Activated naive CD8-positive, alpha-beta T cell treated with anti-CD3 and anti-CD28 coated beads for 36 hours (primary cell): ENCODE measurements around the gene NDFIP1. TPM values are rescaled to one million over a fixed set of nuclear protein-coding genes. Genes with fewer than 3 reads are reported as not detected.
"Not testable (repeated sequence)": the region's sequence is repeated elsewhere in the genome, so short reads cannot be mapped to it uniquely, and the experiment has no call there.

Experiments
- DNase-seq: peaks from one replicate; pipeline ENCODE4 v3.0.0; 2021
- H3K27ac Mint-ChIP-seq: one replicate; pipeline ENCODE4 v1.8.0; 2022; ENCODE audit warnings: mild to moderate bottlenecking, moderate library complexity, mixed read lengths
- H3K27me3 Mint-ChIP-seq: one replicate; pipeline ENCODE4 v1.8.0; 2022; ENCODE audit warnings: mild to moderate bottlenecking, mixed read lengths
- H3K36me3 Mint-ChIP-seq: one replicate; pipeline ENCODE4 v1.8.0; 2021; ENCODE audit warnings: mild to moderate bottlenecking, mixed read lengths
- H3K4me1 Mint-ChIP-seq: one replicate; pipeline ENCODE4 v1.8.0; 2021; ENCODE audit warnings: mixed read lengths
- H3K4me3 Mint-ChIP-seq: one replicate; pipeline ENCODE4 v1.8.0; 2022; ENCODE audit warnings: mild to moderate bottlenecking, moderate library complexity, mixed read lengths
- H3K9me3 Mint-ChIP-seq: one replicate; pipeline ENCODE4 v1.8.0; 2022; ENCODE audit warnings: mixed read lengths
- total RNA-seq, 2 experiments: library from RNA; stranded (reverse); gene quantifications; one replicate each; pipeline ENCODE4 v1.2.3, GENCODE V29; 2021

The NDFIP1 gene
- total RNA-seq, 2 experiments from 2014 or later = 97.3 to 100 TPM

DNA sequence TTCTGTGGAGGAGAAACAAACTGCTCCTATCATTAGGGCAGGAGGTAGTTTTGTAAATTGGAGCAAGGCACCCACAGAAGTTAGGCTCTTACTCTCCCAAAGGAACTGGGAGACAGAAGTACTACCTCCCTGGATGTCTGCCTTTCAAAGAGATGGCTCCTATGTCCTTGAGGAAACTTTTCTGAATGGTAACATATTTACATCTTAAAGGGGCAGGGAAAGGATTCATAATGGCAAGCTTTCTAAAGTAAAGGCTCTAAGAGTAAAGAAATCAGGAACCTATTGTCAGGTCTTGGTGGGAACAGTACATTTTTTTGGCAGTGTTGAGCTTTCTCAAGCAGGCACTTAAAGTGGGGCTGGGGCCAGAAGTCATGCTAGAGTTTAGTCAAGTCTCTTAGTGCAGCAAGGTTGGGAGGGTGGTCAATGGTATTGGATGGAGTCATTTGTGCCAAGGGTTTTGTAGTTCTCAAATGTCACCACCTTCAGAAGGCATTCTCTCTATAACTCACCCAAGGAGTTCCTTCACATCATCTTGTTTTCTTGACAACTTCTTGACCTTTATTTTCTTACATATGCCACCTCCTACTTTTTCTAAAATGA is 26.3 kb upstream of the NDFIP1 start:
- no peaks in the 10 kb centered on the region for H3K9me3 Mint-ChIP-seq
- H3K36me3 Mint-ChIP-seq = no peaks in the 10 kb centered on the region
- peak overlapping the region; percentile 25 for H3K27ac Mint-ChIP-seq
- no peak for DNase-seq
- no peaks in the 10 kb centered on the region for H3K27me3 Mint-ChIP-seq
- peaks cover 27% of the 10 kb centered on the region for H3K4me1 Mint-ChIP-seq
- no peak overlapping the region for H3K4me3 Mint-ChIP-seq

DNA sequence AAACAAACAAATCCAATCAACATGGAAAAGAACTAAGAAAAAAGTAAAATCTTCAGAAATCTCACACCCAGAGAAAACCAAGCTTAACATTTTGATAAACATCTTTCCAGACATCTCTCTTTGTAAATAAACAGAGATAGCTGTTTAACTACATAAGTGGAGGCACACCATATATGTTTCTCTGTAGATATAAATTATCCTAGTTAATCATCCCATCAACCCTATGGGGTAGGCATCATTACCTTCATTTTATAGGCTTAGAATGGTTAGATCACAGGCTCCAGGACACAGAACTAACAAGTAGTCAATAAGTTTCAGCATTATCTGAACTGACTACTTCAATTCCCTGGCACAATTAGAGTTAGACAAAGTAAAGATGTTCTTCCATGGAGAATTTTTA is 22.4 kb upstream of the NDFIP1 start:
- Mint-ChIP-seq H3K4me3 (no peak overlapping the region), H3K27me3 (no peaks in the 10 kb centered on the region), H3K4me1 (peaks cover 47% of the 10 kb centered on the region), H3K27ac (no peak overlapping the region), H3K36me3 (no peaks in the 10 kb centered on the region), H3K9me3 (no peaks in the 10 kb centered on the region)
- DNase-seq = no peak

GRCh38 chr5:142086679-142087078 is 21.9 kb upstream of the NDFIP1 start:
- no peak for DNase-seq
- no peak overlapping the region for H3K27ac Mint-ChIP-seq
- no peaks in the 10 kb centered on the region for H3K9me3 Mint-ChIP-seq
- peaks cover 50% of the 10 kb centered on the region for H3K4me1 Mint-ChIP-seq
- H3K27me3 Mint-ChIP-seq = no peaks in the 10 kb centered on the region
- no peaks in the 10 kb centered on the region for H3K36me3 Mint-ChIP-seq
- H3K4me3 Mint-ChIP-seq = no peak overlapping the region

DNA sequence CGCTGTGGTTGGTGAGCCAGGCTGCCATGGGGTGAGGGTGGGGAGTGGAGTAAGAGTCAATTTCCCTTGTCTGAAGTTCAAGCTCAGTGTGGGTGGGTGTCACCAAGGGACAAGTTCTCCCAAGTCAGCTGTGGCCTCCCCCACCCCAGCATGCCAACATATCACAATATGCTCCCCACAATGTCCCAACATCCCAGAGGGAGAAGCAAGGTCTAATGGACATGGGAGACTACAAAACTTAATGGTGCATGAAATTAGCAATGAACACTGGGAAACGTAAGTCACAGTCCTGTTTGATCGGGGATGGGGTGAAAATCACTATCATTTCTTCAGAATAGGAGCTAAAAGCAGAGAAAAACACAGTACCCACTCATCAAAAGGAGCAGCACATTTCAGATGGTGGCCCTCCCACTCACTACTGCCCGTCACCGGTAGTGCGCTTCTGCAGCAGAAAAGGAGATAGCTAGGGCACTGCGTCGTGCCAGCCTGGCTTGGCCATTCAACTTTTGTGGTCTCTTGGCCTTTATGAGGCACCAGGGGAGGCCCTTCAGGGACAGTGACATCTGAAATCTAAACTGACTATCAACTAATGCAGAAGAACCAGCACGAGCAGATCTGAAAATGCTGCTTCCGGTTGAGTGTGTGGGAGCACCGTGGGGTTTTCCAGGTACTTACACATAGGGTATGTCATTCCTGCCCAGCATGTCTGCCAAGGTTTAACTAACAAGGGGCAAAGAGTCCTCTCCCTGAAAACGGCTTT is 20.5 kb upstream of the NDFIP1 start:
- Mint-ChIP-seq H3K36me3 (no peaks in the 10 kb centered on the region), H3K27ac (peak overlapping the region; percentile 74), H3K4me1 (peaks cover 44% of the 10 kb centered on the region), H3K4me3 (no peak overlapping the region), H3K27me3 (no peaks in the 10 kb centered on the region), H3K9me3 (no peaks in the 10 kb centered on the region)
- DNase-seq = no peak

DNA sequence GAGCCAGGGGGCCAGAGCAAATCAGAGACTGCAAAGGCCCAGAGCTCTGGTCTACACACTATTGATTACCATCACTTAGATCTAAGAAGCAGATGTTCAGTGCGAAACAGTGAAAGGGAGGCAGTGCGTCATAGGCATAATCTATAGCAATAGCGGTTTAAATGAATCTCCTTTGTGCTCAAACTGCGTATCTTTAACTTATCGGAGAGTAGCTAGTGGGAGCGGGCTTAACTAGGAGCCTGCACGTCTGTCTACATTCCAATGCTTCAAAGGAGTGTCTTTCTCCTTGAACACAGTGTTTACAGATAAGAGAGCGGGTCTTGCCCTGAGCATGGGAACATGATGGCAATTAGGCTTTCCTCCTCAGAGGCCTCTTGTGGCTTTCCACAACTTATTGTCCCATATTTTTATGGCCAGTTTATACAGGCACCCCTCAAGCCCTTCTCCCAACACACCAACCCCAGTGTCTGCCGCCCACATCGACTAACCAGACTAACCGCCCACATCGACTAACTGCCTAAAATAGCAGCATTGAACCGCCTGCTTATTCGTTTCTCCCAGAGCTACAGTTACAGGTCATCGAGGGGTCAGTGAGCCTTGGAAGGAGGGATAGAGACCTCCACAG is 19.6 kb upstream of the NDFIP1 start:
- H3K4me1 Mint-ChIP-seq = peaks cover 44% of the 10 kb centered on the region
- not testable (repeated sequence) for DNase-seq, H3K9me3 Mint-ChIP-seq, H3K27me3 Mint-ChIP-seq, H3K4me3 Mint-ChIP-seq, H3K36me3 Mint-ChIP-seq
- H3K27ac Mint-ChIP-seq = peak overlapping the region; percentile 74

- Mint-ChIP-seq H3K4me3 (no peak overlapping the region), H3K27ac (no peak overlapping the region), H3K9me3 (no peaks in the 10 kb centered on the region), H3K36me3 (no peaks in the 10 kb centered on the region), H3K4me1 (peaks cover 60% of the 10 kb centered on the region), H3K27me3 (no peaks in the 10 kb centered on the region)
- DNase-seq = no peak
Measured at GRCh38 chr5:142091012-142091411, 17.6 kb upstream of the NDFIP1 start.

DNA sequence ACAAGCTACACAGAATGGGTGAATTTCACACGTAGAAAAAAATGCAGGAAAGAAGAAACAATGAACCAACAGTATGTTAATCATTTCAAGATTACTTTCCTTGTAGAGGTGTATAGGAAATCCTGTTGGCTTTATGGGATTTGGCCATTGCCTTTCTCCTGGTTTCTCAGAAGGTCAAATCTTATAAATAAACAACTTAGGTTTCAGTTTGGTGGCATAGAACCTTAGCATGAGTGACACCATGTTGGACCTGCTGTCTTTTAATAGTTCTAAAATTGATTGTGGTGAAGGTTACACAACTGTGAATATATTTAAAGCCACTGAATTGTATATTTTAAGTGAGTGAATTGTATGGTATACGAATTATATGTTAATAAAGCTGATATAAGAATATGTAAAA is 16.7 kb upstream of the NDFIP1 start:
- Mint-ChIP-seq H3K27ac (no peak overlapping the region), H3K36me3 (no peaks in the 10 kb centered on the region), H3K4me1 (peaks cover 64% of the 10 kb centered on the region), H3K4me3 (no peak overlapping the region), H3K27me3 (no peaks in the 10 kb centered on the region), H3K9me3 (no peaks in the 10 kb centered on the region)
- no peak for DNase-seq

- no peaks in the 10 kb centered on the region for H3K27me3 Mint-ChIP-seq
- H3K4me3 Mint-ChIP-seq = peak overlapping the region; percentile 27
- DNase-seq = peak; percentile 76
- peak overlapping the region; percentile 91 for H3K27ac Mint-ChIP-seq
- H3K36me3 Mint-ChIP-seq = peaks cover 2% of the 10 kb centered on the region
- H3K4me1 Mint-ChIP-seq = peaks cover 68% of the 10 kb centered on the region
- H3K9me3 Mint-ChIP-seq = no peaks in the 10 kb centered on the region
Measured at GRCh38 chr5:142095035-142095434, 13.5 kb upstream of the NDFIP1 start.

DNA sequence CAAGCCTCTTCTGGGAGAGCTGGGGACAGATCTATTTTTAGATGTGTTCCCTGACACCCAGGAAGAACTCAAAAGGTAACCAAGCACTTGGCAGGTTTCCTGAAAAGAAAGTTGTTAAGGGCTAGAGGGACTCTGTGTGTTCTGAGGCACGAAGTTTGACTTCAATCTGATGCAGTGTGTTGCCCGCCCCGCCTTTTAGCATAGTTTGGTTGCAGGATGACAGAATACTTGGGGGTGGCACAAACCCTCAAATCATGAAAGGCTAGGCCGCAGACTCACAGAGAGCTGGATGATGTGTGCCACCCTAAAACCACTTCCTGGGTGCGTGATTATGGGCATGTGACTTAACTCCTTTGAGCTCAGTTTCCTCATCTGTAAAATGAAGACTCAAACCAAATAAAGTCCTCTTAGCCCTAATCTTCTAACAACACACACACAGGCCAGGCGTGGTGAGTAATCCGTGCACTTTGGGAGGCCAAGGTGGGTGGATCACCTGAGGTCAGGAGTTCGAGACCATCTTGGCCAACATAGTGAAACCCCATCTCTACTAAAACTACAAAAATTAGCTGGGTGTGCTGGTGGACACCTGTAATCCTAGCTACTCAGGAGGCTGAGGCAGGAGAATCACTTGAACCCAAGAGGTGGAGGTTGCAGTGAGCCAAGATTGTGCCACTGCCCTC is 12.8 kb upstream of the NDFIP1 start:
- H3K27me3 Mint-ChIP-seq = no peaks in the 10 kb centered on the region
- peaks cover 70% of the 10 kb centered on the region for H3K4me1 Mint-ChIP-seq
- peak overlapping the region; percentile 27 for H3K4me3 Mint-ChIP-seq
- peak overlapping the region; percentile 91 for H3K27ac Mint-ChIP-seq
- DNase-seq = peak; percentile 81
- H3K9me3 Mint-ChIP-seq = peaks cover 4% of the 10 kb centered on the region
- peaks cover 5% of the 10 kb centered on the region for H3K36me3 Mint-ChIP-seq

DNA sequence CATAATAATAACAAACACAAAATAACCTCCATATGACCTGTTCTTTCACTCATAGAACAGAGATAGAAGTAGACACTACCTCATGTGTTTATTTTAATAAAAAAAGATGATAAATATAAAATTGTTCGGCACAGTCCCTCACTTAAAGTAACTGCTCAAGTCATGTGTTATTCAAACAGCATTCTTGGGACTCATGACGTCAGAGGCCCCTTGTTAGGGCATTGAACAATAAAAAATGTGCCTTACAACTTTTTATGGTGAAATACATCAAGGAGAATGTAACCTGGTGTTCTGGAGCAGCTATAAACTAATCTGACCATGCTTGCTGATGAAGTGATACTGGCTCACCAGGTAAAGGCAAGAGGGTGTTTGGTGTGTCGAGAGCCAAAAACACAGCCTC is 12.2 kb upstream of the NDFIP1 start:
- H3K4me1 Mint-ChIP-seq = peaks cover 71% of the 10 kb centered on the region
- H3K36me3 Mint-ChIP-seq = peaks cover 11% of the 10 kb centered on the region
- no peaks in the 10 kb centered on the region for H3K27me3 Mint-ChIP-seq
- peak overlapping the region; percentile 87 for H3K27ac Mint-ChIP-seq
- H3K4me3 Mint-ChIP-seq = no peak overlapping the region
- peaks cover 10% of the 10 kb centered on the region for H3K9me3 Mint-ChIP-seq
- no peak for DNase-seq

- DNase-seq = peak; percentile 52
- Mint-ChIP-seq H3K27ac (peak overlapping the region; percentile 87), H3K36me3 (peaks cover 12% of the 10 kb centered on the region), H3K27me3 (no peaks in the 10 kb centered on the region), H3K4me3 (peak overlapping the region; percentile 3), H3K9me3 (peaks cover 12% of the 10 kb centered on the region), H3K4me1 (peaks cover 69% of the 10 kb centered on the region)
Measured at GRCh38 chr5:142097681-142098080, 10.9 kb upstream of the NDFIP1 start.

DNA sequence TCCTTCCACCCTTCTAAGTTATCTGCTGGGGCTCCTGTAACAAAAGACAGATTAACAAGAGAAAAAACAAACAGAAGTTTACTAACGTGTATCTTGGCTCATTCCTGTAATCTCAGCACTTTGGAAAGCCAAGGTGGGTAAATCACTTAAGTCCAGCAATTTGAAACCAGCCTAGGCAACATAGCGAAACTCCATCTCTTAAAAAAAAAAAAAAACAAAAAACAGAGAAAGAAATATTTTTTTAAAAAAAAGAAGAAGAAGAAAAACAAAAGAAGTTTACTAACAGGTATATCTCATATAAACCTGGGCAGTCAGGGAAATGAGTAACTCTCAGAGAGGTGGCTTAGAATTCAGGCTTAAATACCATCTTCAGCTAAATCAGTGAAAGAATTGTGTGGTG is 10.3 kb upstream of the NDFIP1 start:
- Mint-ChIP-seq H3K36me3 (peaks cover 12% of the 10 kb centered on the region), H3K27me3 (no peaks in the 10 kb centered on the region), H3K9me3 (peaks cover 12% of the 10 kb centered on the region), H3K4me1 (peaks cover 70% of the 10 kb centered on the region), H3K4me3 (no peak overlapping the region), H3K27ac (peak overlapping the region; percentile 87)
- no peak for DNase-seq

- Mint-ChIP-seq H3K4me1 (peaks cover 67% of the 10 kb centered on the region), H3K9me3 (peaks cover 12% of the 10 kb centered on the region), H3K4me3 (no peak overlapping the region), H3K27me3 (no peaks in the 10 kb centered on the region), H3K36me3 (peaks cover 12% of the 10 kb centered on the region), H3K27ac (no peak overlapping the region)
- DNase-seq = no peak
Measured at GRCh38 chr5:142098931-142099330, 9.6 kb upstream of the NDFIP1 start.

- Mint-ChIP-seq H3K27me3 (no peaks in the 10 kb centered on the region), H3K36me3 (peaks cover 12% of the 10 kb centered on the region), H3K4me3 (no peak overlapping the region), H3K27ac (no peak overlapping the region), H3K9me3 (peaks cover 12% of the 10 kb centered on the region), H3K4me1 (peaks cover 64% of the 10 kb centered on the region)
- DNase-seq = no peak
Measured at GRCh38 chr5:142100307-142100706, 8.3 kb upstream of the NDFIP1 start.
